Natural killer cell (primary cell): ENCODE data around the gene MCRIP2. TPM values are rescaled to one million over a fixed set of nuclear protein-coding genes. Genes with fewer than 3 reads are reported as not detected.

Experiments used
- ATAC-seq, 3 donors: fragments of 150-1000 bp in 2 of 3; fragments of 200-7000 bp in 1 of 3; cut with Tn5 transposase; 1 replicate in 1 of 3; 2 replicates in 2 of 3; pipeline ENCODE4 v1.10.0; 2021; ENCODE audit warnings: mild to moderate bottlenecking in 2 of 3, moderate library complexity in 2 of 3
- DNase-seq, 2 donors: peaks; one replicate each; pipeline versions ENCODE4 v3.0.0 to v3.0.0-alpha.2; 2013 to 2021; ENCODE audit warnings: mixed read lengths in 1 of 2
- H3K27ac ChIP-seq: one replicate; pipeline ENCODE4 v1.5.1; 2013; ENCODE audit warnings: mild to moderate bottlenecking, low read length
- H3K27me3 ChIP-seq: one replicate; pipeline ENCODE4 v1.6.1; 2013; ENCODE audit warnings: low read length; ENCODE audit not compliant: control insufficient read depth, insufficient read depth
- H3K36me3 ChIP-seq: one replicate; pipeline ENCODE4 v1.6.1; 2013; ENCODE audit warnings: low read length; ENCODE audit not compliant: control insufficient read depth, insufficient read depth
- H3K4me1 ChIP-seq: one replicate; pipeline ENCODE4 v1.6.1; 2013; ENCODE audit warnings: low read length; ENCODE audit not compliant: control insufficient read depth, insufficient read depth
- H3K4me3 ChIP-seq: one replicate; pipeline ENCODE4 v1.5.1; 2013; ENCODE audit warnings: low read length
- H3K9me3 ChIP-seq: one replicate; pipeline ENCODE4 v1.6.1; 2013; ENCODE audit warnings: low read length; ENCODE audit not compliant: control insufficient read depth, insufficient read depth
- H3K27ac Mint-ChIP-seq, 2 donors: one replicate each; pipeline ENCODE4 v1.8.0; 2022; ENCODE audit warnings: mild to moderate bottlenecking in 2 of 2, mixed read lengths in 2 of 2, moderate library complexity in 1 of 2
- H3K27me3 Mint-ChIP-seq, 2 donors: one replicate each; pipeline ENCODE4 v1.8.0; 2022; ENCODE audit warnings: low read depth in 2 of 2, mixed read lengths in 2 of 2
- H3K36me3 Mint-ChIP-seq: one replicate; pipeline ENCODE4 v1.8.0; 2022; ENCODE audit warnings: mixed read lengths
- H3K4me1 Mint-ChIP-seq, 2 donors: one replicate each; pipeline ENCODE4 v1.8.0; 2022; ENCODE audit warnings: mixed read lengths in 2 of 2
- H3K4me3 Mint-ChIP-seq: one replicate; pipeline ENCODE4 v1.8.0; 2022; ENCODE audit warnings: mild to moderate bottlenecking, moderate library complexity, mixed read lengths
- H3K9me3 Mint-ChIP-seq, 2 donors: one replicate each; pipeline ENCODE4 v1.8.0; 2022; ENCODE audit warnings: mixed read lengths in 2 of 2
- CTCF ChIP-seq: fragments of 200-600 bp; IDR thresholded peaks from one replicate; pipeline ENCODE4 v1.8.0; 2022; ENCODE audit warnings: antibody characterized with exemption
- WGBS: methylation state at CpG from one replicate; pipeline ENCODE4 v1.1.7; 2013; ENCODE audit warnings: missing lambda C conversion rate; ENCODE audit not compliant: insufficient coverage; 5-methylcytosine and 5-hydroxymethylcytosine counted together
- intact Hi-C: fragments of 100-400 bp; cut with micrococcal nuclease; formaldehyde crosslinking; loops from one replicate; pipeline ENCODE4 v1.14.2; 2022
- total RNA-seq, 4 donors: library from RNA; stranded (reverse); fragments of 120-200 nt in 1 of 4; gene quantifications; one replicate each; pipeline versions ENCODE4 v1.2.3 to v1.2.4, GENCODE V29; 2013 to 2022

Gene MCRIP2
- total RNA-seq, 3 donors from 2014 or later (not counting 1 experiment from before 2014, with no cell fraction given), result 11.3 to 17.4 (median 15.7) TPM

DNA sequence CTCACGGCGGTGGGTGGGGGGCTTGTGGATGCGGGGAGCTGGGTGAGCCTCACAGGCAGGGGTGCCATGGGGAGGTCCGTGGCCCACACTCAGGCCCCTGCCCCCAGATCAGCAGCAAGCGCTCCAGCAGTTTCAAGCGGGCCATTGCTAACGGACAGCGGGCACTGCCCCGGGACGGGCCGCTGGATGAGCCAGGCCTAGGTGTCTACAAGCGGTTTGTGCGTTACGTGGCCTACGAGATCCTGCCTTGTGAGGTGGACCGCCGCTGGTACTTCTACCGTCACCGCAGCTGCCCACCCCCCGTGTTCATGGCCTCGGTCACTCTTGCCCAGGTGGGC is 34.9 kb downstream of the MCRIP2 start:
- H3K4me3 ChIP-seq, result no peak overlapping the region
- Mint-ChIP-seq H3K9me3 (no peaks in the 10 kb centered on the region), H3K4me1 (peaks cover 0 to 21% of the 10 kb centered on the region in 2 donors), H3K27ac (no peak overlapping the region), H3K36me3 (no peaks in the 10 kb centered on the region), H3K4me3 (no peak overlapping the region), H3K27me3 (no peaks in the 10 kb centered on the region)
- 95% methylated on average over 21 of the region's 21 CpGs for WGBS
- H3K4me1 ChIP-seq, result peaks cover 39% of the 10 kb centered on the region
- H3K9me3 ChIP-seq, result no peaks in the 10 kb centered on the region
- intact Hi-C loops, result no loop called here
- H3K27ac ChIP-seq, result no peak overlapping the region
- H3K36me3 ChIP-seq, result peaks cover 18% of the 10 kb centered on the region
- H3K27me3 ChIP-seq, result peaks cover 3% of the 10 kb centered on the region
- DNase-seq (no peak), ATAC-seq (no peak)
- TF ChIP-seq CTCF, result no peak

DNA sequence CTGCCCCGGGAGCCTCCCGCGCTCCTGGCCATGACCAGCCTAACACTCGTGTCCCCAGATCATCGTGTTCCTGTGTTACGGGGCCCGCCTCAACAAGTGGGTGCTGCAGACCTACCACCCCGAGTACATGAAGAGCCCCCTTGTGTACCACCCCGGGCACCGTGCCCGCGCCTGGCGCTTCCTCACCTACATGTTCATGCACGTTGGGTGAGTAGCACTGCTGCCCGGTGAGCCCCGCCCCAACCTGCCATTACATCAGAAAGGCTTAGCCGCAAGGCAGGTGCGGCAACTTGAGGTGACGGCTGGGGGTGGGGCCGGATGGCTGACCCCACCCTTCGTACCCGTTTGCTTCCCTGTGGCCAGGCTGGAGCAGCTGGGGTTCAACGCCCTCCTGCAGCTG is 35.3 kb downstream of the MCRIP2 start:
- no peaks in the 10 kb centered on the region for H3K9me3 Mint-ChIP-seq
- no peak for TF ChIP-seq CTCF
- H3K27ac ChIP-seq, result no peak overlapping the region
- no peak overlapping the region for H3K4me3 Mint-ChIP-seq
- DNase-seq, result peak in 1 of 2 donors; percentile 56
- H3K27me3 Mint-ChIP-seq, result no peaks in the 10 kb centered on the region
- H3K36me3 ChIP-seq, result peaks cover 22% of the 10 kb centered on the region
- no peaks in the 10 kb centered on the region for H3K9me3 ChIP-seq
- H3K4me3 ChIP-seq, result no peak overlapping the region
- H3K27ac Mint-ChIP-seq, result no peak overlapping the region
- peaks cover 42% of the 10 kb centered on the region for H3K4me1 ChIP-seq
- intact Hi-C loops, result no loop called here
- H3K4me1 Mint-ChIP-seq, result peaks cover 0 to 23% of the 10 kb centered on the region in 2 donors
- no peaks in the 10 kb centered on the region for H3K36me3 Mint-ChIP-seq
- no peak for ATAC-seq
- WGBS, result 79% methylated on average over 23 of the region's 23 CpGs
- H3K27me3 ChIP-seq, result peaks cover 3% of the 10 kb centered on the region

- no peaks in the 10 kb centered on the region for H3K9me3 Mint-ChIP-seq
- no peak for ATAC-seq
- no peaks in the 10 kb centered on the region for H3K36me3 Mint-ChIP-seq
- H3K27ac ChIP-seq, result no peak overlapping the region
- H3K36me3 ChIP-seq, result peaks cover 25% of the 10 kb centered on the region
- intact Hi-C loops, result no loop called here
- H3K4me3 ChIP-seq, result no peak overlapping the region
- WGBS, result 78% methylated on average over 57 of the region's 57 CpGs
- H3K4me1 Mint-ChIP-seq, result peaks cover 0 to 26% of the 10 kb centered on the region in 2 donors
- TF ChIP-seq CTCF, result no peak
- no peak overlapping the region for H3K4me3 Mint-ChIP-seq
- H3K27ac Mint-ChIP-seq, result no peak overlapping the region
- H3K27me3 ChIP-seq, result peaks cover 3% of the 10 kb centered on the region
- H3K27me3 Mint-ChIP-seq, result no peaks in the 10 kb centered on the region
- H3K9me3 ChIP-seq, result no peaks in the 10 kb centered on the region
- H3K4me1 ChIP-seq, result peaks cover 44% of the 10 kb centered on the region
- no peak for DNase-seq
Observed at GRCh38 chr16:677316-678190, 35.9 kb downstream of the MCRIP2 start.
